ENCODE results near the gene ARPC5.

DNA sequence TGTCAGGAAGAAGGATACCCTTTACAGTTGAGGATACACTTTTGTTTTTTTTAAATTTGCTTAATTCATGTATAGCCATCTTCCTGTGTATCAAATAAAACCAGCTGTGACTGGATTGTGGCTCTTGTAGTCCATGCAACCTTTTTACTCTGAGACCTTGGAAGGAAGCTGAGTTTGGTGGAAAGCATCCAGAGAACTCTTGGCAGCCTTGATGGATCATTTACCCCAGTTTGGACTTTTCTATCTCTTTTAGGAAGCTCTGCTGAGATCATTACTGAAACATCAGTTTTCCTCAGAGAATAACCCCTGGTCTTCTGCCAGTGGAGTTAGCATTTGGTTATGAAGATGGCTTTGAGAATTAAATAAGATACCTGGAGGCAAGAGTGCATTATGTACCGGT, 38.8 kb upstream of the ARPC5 start:
- TF ChIP-seq, protein P1, sequence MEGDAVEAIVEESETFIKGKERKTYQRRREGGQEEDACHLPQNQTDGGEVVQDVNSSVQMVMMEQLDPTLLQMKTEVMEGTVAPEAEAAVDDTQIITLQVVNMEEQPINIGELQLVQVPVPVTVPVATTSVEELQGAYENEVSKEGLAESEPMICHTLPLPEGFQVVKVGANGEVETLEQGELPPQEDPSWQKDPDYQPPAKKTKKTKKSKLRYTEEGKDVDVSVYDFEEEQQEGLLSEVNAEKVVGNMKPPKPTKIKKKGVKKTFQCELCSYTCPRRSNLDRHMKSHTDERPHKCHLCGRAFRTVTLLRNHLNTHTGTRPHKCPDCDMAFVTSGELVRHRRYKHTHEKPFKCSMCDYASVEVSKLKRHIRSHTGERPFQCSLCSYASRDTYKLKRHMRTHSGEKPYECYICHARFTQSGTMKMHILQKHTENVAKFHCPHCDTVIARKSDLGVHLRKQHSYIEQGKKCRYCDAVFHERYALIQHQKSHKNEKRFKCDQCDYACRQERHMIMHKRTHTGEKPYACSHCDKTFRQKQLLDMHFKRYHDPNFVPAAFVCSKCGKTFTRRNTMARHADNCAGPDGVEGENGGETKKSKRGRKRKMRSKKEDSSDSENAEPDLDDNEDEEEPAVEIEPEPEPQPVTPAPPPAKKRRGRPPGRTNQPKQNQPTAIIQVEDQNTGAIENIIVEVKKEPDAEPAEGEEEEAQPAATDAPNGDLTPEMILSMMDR (IDR thresholded peaks at IDR 0.05) = no peak
- no peak for TF ChIP-seq POLR2A (IDR thresholded peaks at IDR 0.05)

Data from tibial nerve (tissue), 3 donors.